NCI-H748 (cell line): ENCODE results near the gene BZW2.

Experiments
- DNase-seq: peaks from one replicate; lab custom pipeline; 2025; ENCODE audit not compliant: unreplicated experiment; lab: John Stamatoyannopoulos, UW

Gene BZW2

DNA sequence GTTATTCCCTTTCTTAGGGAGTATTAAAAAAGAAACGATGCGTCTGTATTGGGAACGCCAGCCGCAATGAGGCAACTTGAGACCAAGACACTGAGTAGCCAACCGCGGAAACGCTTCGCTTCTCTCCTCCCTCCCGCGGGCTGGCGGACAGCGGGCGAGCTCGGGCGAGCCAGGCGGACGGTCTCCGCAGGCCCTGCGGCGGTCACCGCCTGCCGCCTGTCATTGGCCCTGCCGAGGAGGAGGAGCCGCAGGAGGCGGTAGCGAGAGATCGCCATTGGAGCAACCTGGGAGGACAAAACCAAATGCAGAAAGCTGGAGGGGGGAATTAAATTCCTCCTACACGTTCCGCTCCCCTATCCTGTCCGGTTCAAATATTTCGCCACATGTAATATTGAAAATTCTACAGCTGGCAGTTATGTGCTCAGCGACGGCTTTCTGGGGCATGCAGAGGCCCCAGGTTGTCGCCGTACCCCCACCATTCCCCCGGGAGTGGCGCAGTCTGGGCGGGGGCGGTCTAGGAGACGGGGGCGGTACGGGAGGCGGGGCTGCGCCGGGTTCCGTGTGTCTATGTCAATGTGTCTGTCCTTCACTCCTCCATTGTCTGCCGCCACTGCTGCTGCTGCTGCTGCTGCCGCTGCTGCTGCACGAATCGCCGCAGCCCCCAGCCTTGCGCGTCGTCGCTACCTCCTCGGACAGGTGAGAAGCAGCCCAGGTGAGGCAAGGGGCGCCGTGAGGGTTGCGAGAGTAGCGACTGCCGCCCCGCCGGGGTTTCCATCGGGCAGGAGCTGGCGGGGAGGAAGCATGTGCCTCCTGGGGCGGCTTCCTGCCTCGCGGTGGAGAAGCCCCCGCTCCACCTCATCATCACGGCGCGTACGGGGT lies at the start of gene BZW2, which contains the start of gene ANKMY2:
BZW2 (plus strand) TSS at position 589 of the 879 bp plus-strand sequence. CDS start 19,263 bp downstream, outside the sequence.
ANKMY2 (minus strand) TSS at position 162 of the 879 bp plus-strand sequence. CDS start 181 bp downstream, outside the sequence.
- peak; percentile 98 for DNase-seq

- DNase-seq, result no peak
Observed at GRCh38 chr7:16598015-16598414, 48.0 kb upstream of the BZW2 start.

GRCh38 chr7:16599860-16600259 lies 46.1 kb upstream of the BZW2 start:
- DNase-seq, result no peak

GRCh38 chr7:16603633-16604032 lies 42.3 kb upstream of the BZW2 start:
- peak; percentile 48 for DNase-seq

- peak; percentile 15 for DNase-seq
Observed at GRCh38 chr7:16604054-16604453, 41.9 kb upstream of the BZW2 start.

DNA sequence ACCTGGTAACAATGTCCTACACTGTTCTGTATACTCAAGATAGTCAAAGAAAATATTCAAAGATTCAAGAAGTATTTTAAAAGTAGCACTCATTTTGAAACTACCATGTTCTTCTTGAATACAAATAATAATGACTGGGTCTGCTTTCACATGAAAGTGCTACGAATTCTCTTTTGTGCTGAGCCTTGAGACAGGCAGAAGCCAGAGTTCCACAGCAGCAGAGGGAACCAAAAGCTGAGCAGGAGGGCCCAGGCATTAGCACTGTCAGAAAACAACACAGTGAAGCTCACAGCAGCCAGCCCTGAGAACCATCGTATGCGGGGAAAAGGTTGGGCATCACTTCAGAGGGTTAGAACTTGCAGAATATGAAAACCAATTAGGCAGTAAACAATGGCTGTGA lies 39.3 kb upstream of the BZW2 start:
- no peak for DNase-seq

DNA sequence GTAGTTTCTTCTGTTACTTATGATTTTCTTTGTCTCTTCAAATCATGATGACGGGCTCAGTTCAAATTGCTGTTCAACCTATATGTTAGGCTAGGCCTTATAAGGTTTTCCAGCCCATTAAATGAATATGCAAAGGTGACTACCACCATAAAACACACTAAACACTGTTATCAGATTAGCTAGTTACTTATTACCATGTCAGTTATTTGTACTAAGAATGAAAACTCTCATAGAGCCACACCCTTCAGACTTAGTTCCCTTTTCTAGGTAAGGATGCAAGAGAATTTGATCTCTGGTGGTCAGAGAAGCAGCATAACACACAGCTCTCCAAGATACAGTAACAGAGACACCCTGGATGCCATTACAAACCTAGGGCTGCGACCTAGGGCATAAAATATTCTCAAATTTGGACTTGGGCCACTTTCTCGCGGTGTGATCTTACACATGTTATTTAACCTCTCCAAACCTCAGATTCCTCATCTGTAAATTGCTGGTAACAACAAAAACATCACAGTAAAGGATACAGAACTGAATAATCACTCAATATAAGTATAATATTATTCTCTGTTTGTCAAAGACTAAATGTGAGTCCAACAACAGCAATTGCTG lies 36.0 kb upstream of the BZW2 start:
- DNase-seq, result no peak

DNA sequence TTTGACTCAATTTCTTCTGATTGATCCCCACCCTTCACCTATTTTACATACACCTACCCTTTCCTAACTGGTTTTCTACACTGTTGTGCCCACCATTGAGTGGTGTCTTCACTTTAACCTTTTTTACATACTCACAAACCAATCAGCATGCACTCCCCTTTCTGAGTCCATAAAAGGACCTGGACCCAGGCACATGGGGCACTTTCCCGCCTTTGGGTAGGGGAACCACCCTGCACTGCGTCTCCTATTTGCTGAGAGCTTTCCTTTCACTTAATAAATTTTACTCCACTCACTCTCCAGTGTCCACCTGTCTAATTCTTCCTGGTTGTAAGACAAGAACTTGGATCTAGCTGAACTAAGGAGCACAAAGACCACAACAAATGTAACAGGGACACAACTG lies 34.3 kb upstream of the BZW2 start:
- DNase-seq, result no peak

GRCh38 chr7:16615228-16615627 lies 30.8 kb upstream of the BZW2 start:
- no peak for DNase-seq

- DNase-seq, result no peak
Observed at GRCh38 chr7:16616122-16616521, 29.9 kb upstream of the BZW2 start.

DNA sequence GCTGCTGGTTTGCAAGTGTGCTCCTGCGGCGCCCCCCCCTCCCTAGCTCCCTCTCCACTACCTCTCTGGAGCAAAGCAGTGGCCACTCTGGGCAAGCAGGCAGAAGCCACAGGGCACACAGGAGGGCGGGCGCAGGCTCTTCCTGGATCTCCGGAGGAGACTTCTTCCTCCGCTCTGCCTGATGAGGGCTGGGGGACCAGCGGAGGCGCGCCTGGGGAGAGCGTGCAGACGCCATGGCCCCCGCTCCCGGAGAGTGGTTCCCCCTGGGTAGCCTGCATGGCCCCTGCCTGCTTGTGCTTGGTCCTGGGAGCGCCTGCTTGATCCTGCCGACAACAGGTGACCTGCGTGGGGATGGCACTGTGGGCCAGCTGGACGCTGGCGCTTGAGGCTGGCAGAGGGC lies 29.4 kb upstream of the BZW2 start:
- DNase-seq, result no peak

GRCh38 chr7:16619979-16620408 lies 26.0 kb upstream of the BZW2 start:
- no peak for DNase-seq

DNA sequence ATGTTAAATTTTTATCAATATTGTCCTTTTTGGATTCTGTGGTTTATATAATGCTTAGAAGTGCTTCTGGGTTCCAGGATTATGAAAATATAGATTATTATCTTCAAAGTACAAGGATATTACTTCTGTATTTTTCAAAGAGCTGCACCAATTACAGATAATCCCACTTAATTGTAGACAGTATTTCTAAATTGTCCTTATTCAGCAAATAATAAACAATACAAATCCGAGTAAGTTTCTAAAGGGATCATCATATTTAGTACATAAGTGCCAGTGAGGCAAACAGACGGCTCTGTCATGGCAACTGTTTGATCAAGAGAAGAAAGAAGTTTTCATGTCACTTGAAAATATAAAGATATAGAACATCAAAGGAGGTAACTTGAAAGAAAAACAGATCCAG lies 19.6 kb upstream of the BZW2 start:
- no peak for DNase-seq

GRCh38 chr7:16627236-16627635 lies 18.7 kb upstream of the BZW2 start:
- no peak for DNase-seq

- no peak for DNase-seq
Observed at GRCh38 chr7:16630654-16631053, 15.3 kb upstream of the BZW2 start.

DNA sequence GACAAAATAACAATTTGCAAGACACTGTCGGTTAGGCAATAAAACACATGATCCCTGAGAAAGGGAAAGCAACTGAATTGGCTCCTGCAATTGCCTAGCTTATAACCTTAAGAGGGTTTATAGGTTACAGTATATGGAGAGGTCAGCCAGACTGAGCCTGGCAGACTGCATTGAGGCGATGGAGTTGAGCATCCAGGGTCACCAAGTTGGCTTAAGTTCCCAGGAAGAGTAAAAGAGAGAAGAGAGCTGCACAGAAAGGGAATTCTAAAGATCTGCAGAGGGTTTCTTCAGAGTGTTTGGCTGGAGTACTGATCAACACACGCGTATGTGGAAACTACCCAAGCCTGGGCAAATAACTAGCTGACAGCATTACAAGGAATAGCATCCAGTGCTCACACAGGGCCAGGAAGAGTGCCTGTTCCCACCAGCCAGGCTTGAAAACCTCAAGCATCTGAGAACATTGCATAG lies 11.7 kb upstream of the BZW2 start:
- no peak for DNase-seq

DNA sequence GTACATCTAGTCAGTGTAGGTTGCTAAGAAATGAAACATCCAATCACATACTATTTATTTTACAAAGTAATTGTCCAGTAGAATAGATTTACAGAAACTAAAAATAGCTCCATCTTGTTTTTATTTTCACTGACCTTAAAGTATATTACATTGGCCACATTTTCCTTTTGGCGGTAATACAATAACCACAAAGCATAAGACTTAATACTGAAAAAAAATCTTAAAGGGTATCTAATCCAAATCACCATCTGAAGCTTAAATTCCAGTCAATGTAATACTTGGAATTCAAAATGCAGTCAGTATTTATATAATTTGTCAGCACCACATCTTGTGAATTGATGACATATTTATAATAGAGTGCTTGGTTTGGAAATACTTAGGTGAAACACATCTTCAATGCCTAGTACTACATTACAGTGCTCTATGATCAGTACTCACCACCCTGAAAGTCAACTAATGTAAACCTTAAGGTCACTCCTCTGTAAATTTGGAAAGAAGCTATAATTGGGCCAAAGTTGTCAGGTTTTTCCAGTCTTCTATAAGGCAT lies 9.4 kb upstream of the BZW2 start:
- DNase-seq, result no peak

DNA sequence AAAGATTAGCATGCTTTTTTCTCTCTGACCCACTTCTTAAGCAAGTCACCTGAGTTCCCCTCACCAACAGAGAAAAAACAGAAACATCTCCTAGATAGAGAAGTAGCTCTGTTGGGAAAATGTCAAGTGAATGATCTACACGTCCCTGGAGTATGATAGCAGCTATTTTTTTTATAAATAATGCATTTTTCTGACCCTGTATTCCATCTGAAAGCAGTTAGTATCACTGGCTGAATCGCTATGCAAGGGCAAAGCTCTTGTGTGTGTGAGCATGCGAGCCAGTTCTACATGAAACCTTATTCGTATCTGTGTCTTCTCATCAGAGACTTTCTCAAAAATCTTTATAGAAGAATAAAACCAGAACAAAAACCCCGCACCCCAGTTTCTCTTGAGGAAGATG lies 8.6 kb upstream of the BZW2 start:
- no peak for DNase-seq

GRCh38 chr7:16638282-16639280 lies 7.4 kb upstream of the BZW2 start:
- DNase-seq, result no peak

GRCh38 chr7:16644157-16644556 lies 1.8 kb upstream of the BZW2 start:
- no peak for DNase-seq
